HG02943 (cell line): ENCODE results near the gene TTC22.

Experiments used
- ATAC-seq: cut with Tn5 transposase; IDR thresholded peaks from one replicate; pipeline ENCODE4 v1.9.1; 2021; ENCODE audit warnings: mild to moderate bottlenecking, low read depth, moderate library complexity; ENCODE audit not compliant: unreplicated experiment

The TTC22 gene

GRCh38 chr1:54810153-54810942, 9.2 kb upstream of the TTC22 start:
- ATAC-seq: no peak

- no peak for ATAC-seq
Observed at GRCh38 chr1:54809496-54810074, 8.5 kb upstream of the TTC22 start.

- ATAC-seq: no peak
Observed at GRCh38 chr1:54808443-54809207, 7.5 kb upstream of the TTC22 start.

GRCh38 chr1:54807756-54808155, 6.6 kb upstream of the TTC22 start:
- ATAC-seq: no peak

- ATAC-seq: no peak
Observed at GRCh38 chr1:54806931-54807611, 5.9 kb upstream of the TTC22 start.

GRCh38 chr1:54805981-54806381, 4.9 kb upstream of the TTC22 start:
- no peak for ATAC-seq

- no peak for ATAC-seq
Observed at GRCh38 chr1:54805466-54805865, 4.3 kb upstream of the TTC22 start.

GRCh38 chr1:54804471-54805132, 3.5 kb upstream of the TTC22 start:
- no peak for ATAC-seq

- ATAC-seq: no peak
Observed at GRCh38 chr1:54803761-54804470, 2.8 kb upstream of the TTC22 start.

GRCh38 chr1:54800041-54800898, 853 bp downstream of the TTC22 start:
- no peak for ATAC-seq

- no peak for ATAC-seq
Observed at GRCh38 chr1:54798769-54799641, 2.1 kb downstream of the TTC22 start.

GRCh38 chr1:54798206-54798605, 2.9 kb downstream of the TTC22 start:
- ATAC-seq: no peak

- no peak for ATAC-seq
Observed at GRCh38 chr1:54796902-54797301, 4.2 kb downstream of the TTC22 start.

- no peak for ATAC-seq
Observed at GRCh38 chr1:54795841-54796468, 5.2 kb downstream of the TTC22 start.

GRCh38 chr1:54795356-54795665, 5.8 kb downstream of the TTC22 start:
- ATAC-seq: no peak

GRCh38 chr1:54794451-54795355, 6.4 kb downstream of the TTC22 start:
- ATAC-seq: no peak
